Hepatocyte (in vitro differentiated cells): ENCODE data around the gene ARHGEF4. TPM values are rescaled to one million over a fixed set of nuclear protein-coding genes. Genes with fewer than 3 reads are reported as not detected.

Experiments
- DNase-seq: peaks from one replicate; pipeline ENCODE4 v3.0.0-alpha.2; 2016; ENCODE audit warnings: low spot score
- H2AFZ ChIP-seq: fragments of 200-600 bp; sonication (generic); 2 replicates; pipeline ENCODE4 v1.6.0; 2016; ENCODE audit warnings: antibody characterized with exemption, mild to moderate bottlenecking
- H3K27ac ChIP-seq: fragments of 200-600 bp; sonication (generic); 2 replicates; pipeline ENCODE4 v1.5.1; 2016; ENCODE audit warnings: mild to moderate bottlenecking
- H3K27me3 ChIP-seq: fragments of 200-600 bp; sonication (generic); 2 replicates; pipeline ENCODE4 v1.6.1; 2016
- H3K36me3 ChIP-seq: fragments of 200-600 bp; sonication (generic); replicated peaks from 2 replicates; pipeline ENCODE4 v1.5.1; 2016; ENCODE audit warnings: low read depth; ENCODE audit not compliant: insufficient read depth
- H3K4me1 ChIP-seq: fragments of 200-600 bp; sonication (generic); 2 replicates; pipeline ENCODE4 v1.5.1; 2016; ENCODE audit warnings: mild to moderate bottlenecking, moderate library complexity; ENCODE audit not compliant: insufficient read depth
- H3K4me2 ChIP-seq: fragments of 200-600 bp; sonication (generic); 2 replicates; pipeline ENCODE4 v1.6.0; 2016
- H3K4me3 ChIP-seq: fragments of 200-600 bp; sonication (generic); 2 replicates; pipeline ENCODE4 v1.5.1; 2016; ENCODE audit warnings: mild to moderate bottlenecking
- H3K79me2 ChIP-seq: fragments of 200-600 bp; sonication (generic); 2 replicates; pipeline ENCODE4 v1.6.0; 2017; ENCODE audit warnings: mild to moderate bottlenecking
- H3K9me2 ChIP-seq: fragments of 200-600 bp; sonication (generic); replicated peaks from 2 replicates; pipeline ENCODE4 v1.6.0; 2017; ENCODE audit warnings: mild to moderate bottlenecking; ENCODE audit not compliant: insufficient read depth
- H3K9me3 ChIP-seq: fragments of 200-600 bp; sonication (generic); 2 replicates; pipeline ENCODE4 v1.5.1; 2016; ENCODE audit warnings: low read depth, mild to moderate bottlenecking
- H4K20me1 ChIP-seq: fragments of 200-600 bp; sonication (generic); 2 replicates; pipeline ENCODE4 v1.6.0; 2016; ENCODE audit warnings: mild to moderate bottlenecking; ENCODE audit not compliant: insufficient read depth, poor library complexity, severe bottlenecking
- CTCF ChIP-seq: fragments of 200-600 bp; sonication (generic); IDR thresholded peaks from 2 replicates; pipeline ENCODE4 v1.5.1; 2016; ENCODE audit warnings: antibody characterized with exemption, mild to moderate bottlenecking; ENCODE audit not compliant: poor library complexity
- EZH2 ChIP-seq: fragments of 200-600 bp; sonication (generic); IDR thresholded peaks from 2 replicates; pipeline ENCODE4 v1.6.1; 2016; ENCODE audit warnings: antibody characterized with exemption, mild to moderate bottlenecking, borderline replicate concordance
- EZH2phosphoT487 ChIP-seq: fragments of 200-600 bp; sonication (generic); IDR thresholded peaks from one replicate; pipeline ENCODE4 v1.6.1; 2018; ENCODE audit warnings: antibody characterized with exemption, mild to moderate bottlenecking, low read depth, moderate library complexity; ENCODE audit not compliant: unreplicated experiment, severe bottlenecking
- WGBS: methylation state at CpG from one replicate; pipeline ENCODE4 v1.1.6; 2016; ENCODE audit warnings: low lambda C conversion rate; ENCODE audit errors: missing lambda C conversion rate; 5-methylcytosine and 5-hydroxymethylcytosine counted together
- polyA plus RNA-seq: library from polyadenylated mRNA; unstranded; fragments of >200 nt; fragmentation: Nextera tagmentation; extraction: Ambion mirVana; gene quantifications from 2 replicates; pipeline ENCODE4 v1.2.1, GENCODE V29; 2016
- total RNA-seq: library from RNA; depleted of rRNA; stranded (reverse); fragments of >200 nt; gene quantifications from 2 replicates; pipeline ENCODE4 v1.2.3, GENCODE V29; 2014

ARHGEF4 gene
- total and polyA plus RNA-seq, 2 experiments from 2014 or later, result 11.2 to 15.8 TPM

DNA sequence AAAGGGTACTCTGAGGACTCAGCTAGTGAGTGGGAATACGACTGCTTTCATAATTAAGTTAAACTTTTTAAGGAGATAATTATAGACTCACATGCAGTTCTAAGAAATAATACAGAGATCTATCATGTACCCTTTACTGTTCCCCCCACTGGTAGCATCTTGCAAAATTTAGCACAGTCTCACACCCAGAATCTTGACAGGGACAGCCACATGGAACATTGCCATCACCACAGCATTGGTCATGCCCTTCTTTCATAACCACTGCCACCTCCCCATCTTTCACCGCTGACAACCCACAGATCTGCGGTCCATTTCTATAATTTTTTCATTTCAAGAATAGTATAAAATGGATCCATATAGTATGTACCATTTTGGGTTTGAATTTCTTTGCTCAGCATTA, 37.8 kb downstream of the ARHGEF4 start:
- no peak for DNase-seq
- Histone ChIP-seq H4K20me1 (no peaks in the 10 kb centered on the region), H3K9me3 (no peaks in the 10 kb centered on the region), H2AFZ (no peak overlapping the region), H3K27ac (no peak overlapping the region), H3K4me2 (no peak overlapping the region), H3K27me3 (no peaks in the 10 kb centered on the region), H3K4me3 (no peak overlapping the region), H3K79me2 (no peaks in the 10 kb centered on the region), H3K4me1 (no peaks in the 10 kb centered on the region), H3K36me3 (no peaks in the 10 kb centered on the region), H3K9me2 (no peaks in the 10 kb centered on the region)
- no peak for TF ChIP-seq CTCF
- no peak for TF ChIP-seq EZH2phosphoT487
- TF ChIP-seq EZH2, result no peak
- 92% methylated on average over 3 of the region's 3 CpGs for WGBS

- H3K4me3 ChIP-seq, result no peak overlapping the region
- no peaks in the 10 kb centered on the region for H3K79me2 ChIP-seq
- WGBS, result 93% methylated on average over 9 of the region's 9 CpGs
- no peaks in the 10 kb centered on the region for H3K27me3 ChIP-seq
- no peak overlapping the region for H3K4me2 ChIP-seq
- no peak overlapping the region for H2AFZ ChIP-seq
- no peak overlapping the region for H3K27ac ChIP-seq
- no peak for DNase-seq
- no peaks in the 10 kb centered on the region for H3K4me1 ChIP-seq
- no peaks in the 10 kb centered on the region for H4K20me1 ChIP-seq
- H3K9me2 ChIP-seq, result no peaks in the 10 kb centered on the region
- H3K36me3 ChIP-seq, result no peaks in the 10 kb centered on the region
- no peak for TF ChIP-seq EZH2phosphoT487
- TF ChIP-seq EZH2, result no peak
- TF ChIP-seq CTCF, result no peak
- no peaks in the 10 kb centered on the region for H3K9me3 ChIP-seq
These were observed 39.2 kb downstream of the ARHGEF4 start for GRCh38 chr2:130875935-130876334.

DNA sequence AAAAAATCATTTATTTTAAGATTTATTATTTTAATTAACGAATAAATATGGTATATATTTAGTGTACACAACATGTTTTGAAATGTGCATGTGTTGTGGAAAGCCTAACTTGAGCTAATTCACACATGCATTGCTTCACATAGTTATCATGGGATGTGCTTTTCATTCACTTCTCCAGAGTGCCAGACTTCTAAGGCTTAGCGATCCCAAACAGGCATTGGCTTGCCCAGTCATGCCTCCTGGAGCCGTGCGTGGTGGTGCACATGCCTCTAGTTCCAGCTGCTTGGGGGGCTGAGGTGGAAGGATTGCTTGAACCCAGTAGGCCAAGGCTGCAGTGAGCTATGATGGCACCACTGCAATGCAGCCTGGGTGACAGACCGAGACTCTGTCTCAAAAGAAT, 40.5 kb downstream of the ARHGEF4 start:
- WGBS, result 90% methylated on average over 5 of the region's 5 CpGs
- no peaks in the 10 kb centered on the region for H3K4me1 ChIP-seq
- no peak overlapping the region for H3K4me2 ChIP-seq
- no peaks in the 10 kb centered on the region for H3K9me3 ChIP-seq
- H2AFZ ChIP-seq, result no peak overlapping the region
- H3K27ac ChIP-seq, result no peak overlapping the region
- no peak for TF ChIP-seq EZH2
- no peak for TF ChIP-seq CTCF
- no peak for TF ChIP-seq EZH2phosphoT487
- H3K36me3 ChIP-seq, result no peaks in the 10 kb centered on the region
- no peaks in the 10 kb centered on the region for H3K9me2 ChIP-seq
- no peaks in the 10 kb centered on the region for H3K79me2 ChIP-seq
- H4K20me1 ChIP-seq, result no peaks in the 10 kb centered on the region
- no peak overlapping the region for H3K4me3 ChIP-seq
- no peak for DNase-seq
- no peaks in the 10 kb centered on the region for H3K27me3 ChIP-seq

DNA sequence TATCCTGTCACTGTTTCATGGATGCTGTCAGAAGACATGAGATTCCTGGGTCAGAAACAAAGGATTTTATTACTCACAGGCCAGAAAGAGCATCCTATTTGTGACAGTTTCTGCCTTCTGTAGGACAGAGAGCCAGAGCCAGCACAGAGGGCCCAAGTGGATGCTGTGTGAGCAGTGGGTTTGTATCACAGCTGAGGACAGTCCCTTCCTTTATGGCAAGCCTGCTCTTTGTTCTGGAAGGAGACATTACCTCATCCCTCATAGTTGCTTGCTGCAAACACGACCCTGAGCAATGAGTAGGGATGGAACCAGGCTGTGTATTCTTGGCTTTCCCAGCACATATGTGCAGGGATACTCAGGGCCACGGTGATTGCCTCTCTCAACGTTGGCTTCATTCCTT, 41.6 kb downstream of the ARHGEF4 start:
- Histone ChIP-seq H3K27me3 (no peaks in the 10 kb centered on the region), H3K9me2 (no peaks in the 10 kb centered on the region), H3K27ac (no peak overlapping the region), H3K4me2 (no peak overlapping the region), H3K4me3 (no peak overlapping the region), H3K36me3 (no peaks in the 10 kb centered on the region), H2AFZ (no peak overlapping the region), H3K9me3 (no peaks in the 10 kb centered on the region), H3K4me1 (no peaks in the 10 kb centered on the region), H4K20me1 (no peaks in the 10 kb centered on the region), H3K79me2 (no peaks in the 10 kb centered on the region)
- no peak for DNase-seq
- TF ChIP-seq EZH2 (no peak), EZH2phosphoT487 (no peak), CTCF (no peak)
- 73% methylated on average over 3 of the region's 3 CpGs for WGBS
